Activated B cell treated with CpG ODN at 0.5 μM for 24 hours (primary cell): ENCODE measurements around the gene CEP126. TPM values are rescaled to one million over a fixed set of nuclear protein-coding genes. Genes with fewer than 3 reads are reported as not detected.

Experiments used
- ATAC-seq: fragments of 200-7000 bp; cut with Tn5 transposase; one replicate; pipeline ENCODE4 v1.10.0; 2021; ENCODE audit warnings: low read depth, mild to moderate bottlenecking, moderate library complexity
- CTCF ChIA-PET: fragments of 350-600 bp; sonication (Branson Sonifier 250); formaldehyde crosslinking; loops from one replicate; lab custom pipeline; 2021; ENCODE audit warnings: antibody characterized with exemption; lab: Charles Lee
- POLR2A ChIA-PET: fragments of 350-600 bp; sonication (Branson Sonifier 250); formaldehyde crosslinking; loops from one replicate; lab custom pipeline; 2021; ENCODE audit warnings: antibody characterized with exemption; lab: Charles Lee
- DNase-seq: peaks from one replicate; pipeline ENCODE4 v3.0.0; 2022
- H3K27ac Mint-ChIP-seq: one replicate; pipeline ENCODE4 v1.8.0; 2020; ENCODE audit warnings: mixed read lengths
- H3K27me3 Mint-ChIP-seq: one replicate; pipeline ENCODE4 v1.8.0; 2021; ENCODE audit warnings: mixed read lengths
- H3K36me3 Mint-ChIP-seq: one replicate; pipeline ENCODE4 v1.8.0; 2021; ENCODE audit warnings: low read depth, mixed read lengths
- H3K4me1 Mint-ChIP-seq: one replicate; pipeline ENCODE4 v1.8.0; 2021; ENCODE audit warnings: mixed read lengths
- H3K4me3 Mint-ChIP-seq: one replicate; pipeline ENCODE4 v1.8.0; 2020; ENCODE audit warnings: mild to moderate bottlenecking, mixed read lengths
- H3K9me3 Mint-ChIP-seq: one replicate; pipeline ENCODE4 v1.8.0; 2020; ENCODE audit warnings: mixed read lengths
- CTCF ChIP-seq: fragments of 200-600 bp; IDR thresholded peaks from one replicate; pipeline ENCODE4 v1.8.0; 2022; ENCODE audit warnings: antibody characterized with exemption, mild to moderate bottlenecking
- intact Hi-C: fragments of 100-400 bp; cut with micrococcal nuclease; formaldehyde crosslinking; loops from one replicate; pipeline ENCODE4 v1.15.1; 2024
- total RNA-seq: library from RNA; stranded (reverse); gene quantifications from 2 replicates; pipeline ENCODE4 v1.2.3, GENCODE V29; 2022

The CEP126 gene
- total RNA-seq, 1 donor from 2014 or later = 1.5 TPM

GRCh38 chr11:101914341-101914737, 471 bp upstream of the CEP126 start:
- POLR2A ChIA-PET = interaction anchor here (1.2 kb wide), 2 partner anchors 93 to 538 kb away, joined by 3 to 5 read pairs; partner anchors contain the start of gene TMEM123
- DNase-seq (no peak), ATAC-seq (no peak)
- Mint-ChIP-seq H3K36me3 (peaks cover 4% of the 10 kb centered on the region), H3K27ac (peak overlapping the region; percentile 95), H3K4me3 (peak overlapping the region; percentile 94), H3K4me1 (peaks cover 27% of the 10 kb centered on the region), H3K9me3 (no peaks in the 10 kb centered on the region), H3K27me3 (peaks cover 10% of the 10 kb centered on the region)
- no peak for TF ChIP-seq CTCF
- CTCF ChIA-PET = interaction anchor here (0.9 to 1.3 kb wide), 2 partner anchors 53 to 94 kb away, joined by 5 to 7 read pairs; no protein-coding TSS in a partner anchor
- intact Hi-C loops = loop anchor here (2.0 to 10.0 kb wide), 3 partner anchors 198 to 540 kb away; partner anchors contain the start of genes BIRC2 and TMEM123

- peaks cover 4% of the 10 kb centered on the region for H3K36me3 Mint-ChIP-seq
- peaks cover 27% of the 10 kb centered on the region for H3K4me1 Mint-ChIP-seq
- peaks cover 6% of the 10 kb centered on the region for H3K27me3 Mint-ChIP-seq
- intact Hi-C loops = loop anchor here (1.0 to 10.0 kb wide), 9 partner anchors 91 to 1235 kb away; partner anchors contain the start of genes BIRC2, DCUN1D5, DYNC2H1 and TMEM123
- TF ChIP-seq CTCF = no peak
- ChIA-PET CTCF (no interaction called here), POLR2A (no interaction called here)
- H3K9me3 Mint-ChIP-seq = no peaks in the 10 kb centered on the region
- DNase-seq (no peak), ATAC-seq (peak; percentile 25)
- peak overlapping the region; percentile 94 for H3K4me3 Mint-ChIP-seq
- H3K27ac Mint-ChIP-seq = peak overlapping the region; percentile 95
These were observed 1.0 kb downstream of the CEP126 start for GRCh38 chr11:101915791-101916291.

GRCh38 chr11:101916422-101916821, 1.6 kb downstream of the CEP126 start, which contains the start of gene ANGPTL5:
TSS of gene ANGPTL5 (minus strand) at chr11:101916522. CDS start at chr11:101907909, 8,613 bp downstream.
- H3K27ac Mint-ChIP-seq = peak within 1 kb of the TSS; percentile 95
- no peak for TF ChIP-seq CTCF
- POLR2A ChIA-PET = no interaction called here
- no peak for ATAC-seq
- DNase-seq = no peak
- peaks cover 4% of the 10 kb centered on the region for H3K36me3 Mint-ChIP-seq
- intact Hi-C loops = loop anchor here (5.0 to 10.0 kb wide), 5 partner anchors 351 to 1191 kb away; partner anchors contain the start of genes DCUN1D5, DYNC2H1 and TMEM123
- peaks cover 5% of the 10 kb centered on the region for H3K27me3 Mint-ChIP-seq
- peaks cover 27% of the 10 kb centered on the region for H3K4me1 Mint-ChIP-seq
- H3K9me3 Mint-ChIP-seq = no peaks in the 10 kb centered on the region
- H3K4me3 Mint-ChIP-seq = peak within 1 kb of the TSS; percentile 94
- CTCF ChIA-PET = no interaction called here

- no peaks in the 10 kb centered on the region for H3K27me3 Mint-ChIP-seq
- peaks cover 27% of the 10 kb centered on the region for H3K4me1 Mint-ChIP-seq
- ATAC-seq (no peak), DNase-seq (no peak)
- no peaks in the 10 kb centered on the region for H3K9me3 Mint-ChIP-seq
- ChIA-PET POLR2A (no interaction called here), CTCF (no interaction called here)
- no peak overlapping the region for H3K4me3 Mint-ChIP-seq
- TF ChIP-seq CTCF = no peak
- H3K36me3 Mint-ChIP-seq = peaks cover 4% of the 10 kb centered on the region
- intact Hi-C loops = loop anchor here (5.0 to 10.0 kb wide), 5 partner anchors 350 to 1190 kb away; partner anchors contain the start of genes DCUN1D5, DYNC2H1 and TMEM123
- no peak overlapping the region for H3K27ac Mint-ChIP-seq
These were observed 2.4 kb downstream of the CEP126 start for GRCh38 chr11:101917226-101917625.

GRCh38 chr11:101920992-101921391, 6.2 kb downstream of the CEP126 start:
- no peak for DNase-seq
- CTCF ChIA-PET = no interaction called here
- no peak for TF ChIP-seq CTCF
- Mint-ChIP-seq H3K36me3 (no peaks in the 10 kb centered on the region), H3K4me3 (no peak overlapping the region), H3K4me1 (peaks cover 7% of the 10 kb centered on the region), H3K9me3 (no peaks in the 10 kb centered on the region), H3K27me3 (no peaks in the 10 kb centered on the region), H3K27ac (no peak overlapping the region)
- ATAC-seq = no peak
- intact Hi-C loops = no loop called here
- POLR2A ChIA-PET = no interaction called here
